Gastroesophageal sphincter (tissue), 3 donors: ENCODE results near the gene TMEM43.

Experiments
- CTCF ChIP-seq, 4 experiments: fragments of 200-600 bp in 2 of 4; fragments of 450-650 bp in 2 of 4; sonication (generic) in 1 of 4; IDR thresholded peaks; one replicate each; pipeline ENCODE4 v1.5.1; 2017 to 2019; ENCODE audit warnings: antibody characterized with exemption in 4 of 4, mild to moderate bottlenecking in 2 of 4, moderate library complexity in 2 of 4
- POLR2A ChIP-seq, 2 donors: fragments of 450-650 bp; IDR thresholded peaks; one replicate each; pipeline ENCODE4 v1.6.1; 2017; ENCODE audit warnings: antibody characterized with exemption in 2 of 2, mild to moderate bottlenecking in 2 of 2, moderate library complexity in 1 of 2
- POLR2AphosphoS5 ChIP-seq: sonication (generic); formaldehyde crosslinking; IDR thresholded peaks from one replicate; pipeline ENCODE4 v1.6.1; 2017; ENCODE audit warnings: antibody characterized with exemption

- no peak for TF ChIP-seq POLR2A (IDR thresholded peaks at IDR 0.05)
- no peak for TF ChIP-seq CTCF (IDR thresholded peaks at IDR 0.05)
- no peak for TF ChIP-seq POLR2AphosphoS5
Measured at GRCh38 chr3:14179114-14179465, 54.2 kb downstream of the TMEM43 start.
